ENCODE measurements around the gene SDHC.
"Not testable (repeated sequence)": the region's sequence is repeated elsewhere in the genome, so short reads cannot be mapped to it uniquely, and the experiment has no call there.

The SDHC gene

GRCh38 chr1:161408429-161409052 is 94.4 kb downstream of the SDHC start:
- H3K36me3 ChIP-seq (ENCODE audit: control insufficient read depth, insufficient read depth, low read length), result no peaks in the 10 kb centered on the region
- H3K4me3 ChIP-seq (replicated peaks; ENCODE audit: low read depth, low read length), result no peak overlapping the region
- DNase-seq (ENCODE audit: extremely low read depth, insufficient read length), result no peak
- H3K27me3 ChIP-seq (replicated peaks; ENCODE audit: control insufficient read depth, insufficient read depth, low read length), result no peaks in the 10 kb centered on the region
- TF ChIP-seq, protein P1, sequence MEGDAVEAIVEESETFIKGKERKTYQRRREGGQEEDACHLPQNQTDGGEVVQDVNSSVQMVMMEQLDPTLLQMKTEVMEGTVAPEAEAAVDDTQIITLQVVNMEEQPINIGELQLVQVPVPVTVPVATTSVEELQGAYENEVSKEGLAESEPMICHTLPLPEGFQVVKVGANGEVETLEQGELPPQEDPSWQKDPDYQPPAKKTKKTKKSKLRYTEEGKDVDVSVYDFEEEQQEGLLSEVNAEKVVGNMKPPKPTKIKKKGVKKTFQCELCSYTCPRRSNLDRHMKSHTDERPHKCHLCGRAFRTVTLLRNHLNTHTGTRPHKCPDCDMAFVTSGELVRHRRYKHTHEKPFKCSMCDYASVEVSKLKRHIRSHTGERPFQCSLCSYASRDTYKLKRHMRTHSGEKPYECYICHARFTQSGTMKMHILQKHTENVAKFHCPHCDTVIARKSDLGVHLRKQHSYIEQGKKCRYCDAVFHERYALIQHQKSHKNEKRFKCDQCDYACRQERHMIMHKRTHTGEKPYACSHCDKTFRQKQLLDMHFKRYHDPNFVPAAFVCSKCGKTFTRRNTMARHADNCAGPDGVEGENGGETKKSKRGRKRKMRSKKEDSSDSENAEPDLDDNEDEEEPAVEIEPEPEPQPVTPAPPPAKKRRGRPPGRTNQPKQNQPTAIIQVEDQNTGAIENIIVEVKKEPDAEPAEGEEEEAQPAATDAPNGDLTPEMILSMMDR (IDR thresholded peaks at IDR 0.05; ENCODE audit: insufficient read depth, low read length, poor library complexity, severe bottlenecking), result no peak

DNA sequence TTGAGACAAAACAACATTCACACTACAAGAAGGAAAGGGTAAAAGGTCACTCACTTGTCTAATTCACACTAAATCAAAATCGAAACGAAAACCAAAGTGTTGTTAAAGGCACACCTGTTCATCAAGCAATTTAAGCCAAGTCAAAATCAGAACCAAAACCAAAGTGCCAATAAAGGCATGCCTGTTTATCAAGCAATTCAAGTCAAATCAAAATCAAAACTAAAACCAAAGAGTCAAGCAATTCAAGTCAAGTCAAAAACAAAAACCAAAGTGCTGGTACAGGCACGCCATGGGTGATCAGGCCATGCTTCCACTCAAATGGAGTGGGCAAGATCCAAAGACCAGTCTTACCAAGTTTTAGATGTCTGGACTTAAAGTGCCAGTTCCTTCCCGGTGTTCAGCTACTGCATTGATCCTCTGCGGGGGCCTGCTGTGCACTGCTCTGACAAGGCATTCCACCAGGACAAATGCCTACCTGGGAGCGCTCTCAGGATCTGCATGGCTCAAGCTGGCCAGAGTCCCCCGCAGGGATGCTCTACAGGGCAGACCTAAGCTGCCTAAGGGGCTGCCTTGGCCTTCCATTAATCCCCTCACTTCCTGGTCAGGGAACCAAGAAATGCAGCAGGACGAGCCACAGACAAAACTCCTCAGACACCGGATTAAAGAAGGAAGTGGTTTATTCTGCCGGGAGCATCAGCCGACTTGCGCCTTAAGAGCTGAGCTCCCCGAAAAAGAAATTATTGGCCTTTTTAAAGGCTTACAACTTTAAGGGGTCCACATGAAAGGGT is 95.9 kb downstream of the SDHC start:
- not testable (repeated sequence) for H3K36me3 ChIP-seq (ENCODE audit: control insufficient read depth, insufficient read depth, low read length); DNase-seq (ENCODE audit: extremely low read depth, insufficient read length); H3K27me3 ChIP-seq (replicated peaks; ENCODE audit: control insufficient read depth, insufficient read depth, low read length); H3K4me3 ChIP-seq (replicated peaks; ENCODE audit: low read depth, low read length)

- not testable (repeated sequence) for H3K36me3 ChIP-seq (ENCODE audit: control insufficient read depth, insufficient read depth, low read length); H3K27me3 ChIP-seq (replicated peaks; ENCODE audit: control insufficient read depth, insufficient read depth, low read length); H3K4me3 ChIP-seq (replicated peaks; ENCODE audit: low read depth, low read length); DNase-seq (ENCODE audit: extremely low read depth, insufficient read length)
These were observed 96.4 kb downstream of the SDHC start for GRCh38 chr1:161410636-161410970.
